HG02840 (cell line): ENCODE results near the gene BMX.

ENCODE experiments used
- ATAC-seq: cut with Tn5 transposase; IDR thresholded peaks from one replicate; pipeline ENCODE4 v1.9.1; 2021; ENCODE audit warnings: mild to moderate bottlenecking, moderate library complexity, moderate number of reproducible peaks; ENCODE audit not compliant: unreplicated experiment, low FRiP score

The BMX gene

DNA sequence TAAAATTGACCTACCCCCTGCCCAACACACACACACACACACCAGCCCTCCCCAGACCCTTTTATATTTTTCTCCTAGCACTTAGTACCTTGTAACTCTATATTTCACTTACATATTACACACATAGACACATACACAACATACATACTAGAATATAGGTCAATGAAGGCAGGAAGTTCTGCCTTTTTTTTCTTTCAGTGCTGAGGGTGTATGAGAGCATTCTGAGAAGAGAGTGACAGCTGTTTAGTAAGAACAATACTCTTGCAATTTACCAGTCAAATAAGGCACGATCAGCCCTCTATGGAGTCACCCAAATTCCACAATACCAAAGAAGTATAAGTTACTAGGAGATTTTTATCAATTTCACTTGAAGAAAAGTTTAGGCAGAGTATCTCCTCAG lies 66.7 kb downstream of the BMX start:
- ATAC-seq, result no peak

DNA sequence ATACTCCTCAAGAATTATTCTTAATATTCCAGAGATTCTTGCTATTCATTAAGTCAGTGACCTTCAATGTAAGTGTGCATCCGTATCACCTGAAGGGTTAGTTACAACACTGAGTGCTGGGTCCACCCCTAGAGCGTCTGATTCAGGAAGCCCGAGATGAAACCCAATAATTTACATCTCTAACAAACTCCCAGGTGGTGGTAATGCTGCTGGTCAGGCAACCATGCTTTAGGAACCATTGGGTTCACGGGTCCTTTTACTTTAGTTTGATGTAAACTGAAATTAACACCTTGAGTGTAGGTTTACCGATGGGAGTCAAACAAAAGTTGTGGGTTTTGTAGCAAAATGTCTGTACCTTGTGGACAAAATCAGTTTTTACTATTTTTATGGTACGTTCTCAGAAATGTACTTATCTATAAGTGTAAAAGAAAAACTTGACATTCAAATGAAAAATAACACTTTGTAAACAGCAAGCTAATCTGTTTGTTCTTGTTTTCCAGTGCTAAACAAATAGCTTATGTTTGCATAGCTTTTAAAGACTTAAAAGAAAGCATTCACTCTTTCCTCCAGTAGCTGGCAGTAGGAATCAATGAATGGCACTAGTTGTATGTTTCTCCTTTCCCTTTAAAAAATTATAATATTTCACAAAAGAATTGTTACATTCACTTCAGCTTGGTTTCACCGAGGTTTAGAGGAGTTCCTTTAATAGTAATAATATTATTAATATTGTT lies 67.4 kb downstream of the BMX start:
- ATAC-seq, result no peak

GRCh38 chrX:15570145-15570544 lies 69.5 kb downstream of the BMX start:
- no peak for ATAC-seq

DNA sequence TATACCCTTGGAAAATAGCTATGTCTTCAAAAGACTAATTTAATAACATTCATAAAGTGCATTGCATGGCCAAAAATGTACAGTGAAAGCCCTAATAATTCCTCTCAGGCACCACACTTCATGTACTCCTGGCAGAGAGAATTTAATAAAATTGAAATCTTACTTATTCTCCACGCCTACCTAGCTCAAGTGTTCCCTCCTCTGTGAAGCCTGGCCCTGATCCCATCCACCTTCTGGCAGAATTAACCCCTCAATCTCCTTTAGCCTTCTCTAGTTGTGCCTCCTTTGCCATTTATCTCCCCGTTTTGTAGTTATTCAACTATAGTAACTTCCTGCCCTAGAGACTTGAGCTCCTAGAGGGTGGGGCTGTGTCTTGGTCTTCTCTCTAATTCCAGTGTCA lies 73.4 kb downstream of the BMX start:
- ATAC-seq, result no peak

GRCh38 chrX:15576019-15576418 lies 75.4 kb downstream of the BMX start:
- ATAC-seq, result no peak

DNA sequence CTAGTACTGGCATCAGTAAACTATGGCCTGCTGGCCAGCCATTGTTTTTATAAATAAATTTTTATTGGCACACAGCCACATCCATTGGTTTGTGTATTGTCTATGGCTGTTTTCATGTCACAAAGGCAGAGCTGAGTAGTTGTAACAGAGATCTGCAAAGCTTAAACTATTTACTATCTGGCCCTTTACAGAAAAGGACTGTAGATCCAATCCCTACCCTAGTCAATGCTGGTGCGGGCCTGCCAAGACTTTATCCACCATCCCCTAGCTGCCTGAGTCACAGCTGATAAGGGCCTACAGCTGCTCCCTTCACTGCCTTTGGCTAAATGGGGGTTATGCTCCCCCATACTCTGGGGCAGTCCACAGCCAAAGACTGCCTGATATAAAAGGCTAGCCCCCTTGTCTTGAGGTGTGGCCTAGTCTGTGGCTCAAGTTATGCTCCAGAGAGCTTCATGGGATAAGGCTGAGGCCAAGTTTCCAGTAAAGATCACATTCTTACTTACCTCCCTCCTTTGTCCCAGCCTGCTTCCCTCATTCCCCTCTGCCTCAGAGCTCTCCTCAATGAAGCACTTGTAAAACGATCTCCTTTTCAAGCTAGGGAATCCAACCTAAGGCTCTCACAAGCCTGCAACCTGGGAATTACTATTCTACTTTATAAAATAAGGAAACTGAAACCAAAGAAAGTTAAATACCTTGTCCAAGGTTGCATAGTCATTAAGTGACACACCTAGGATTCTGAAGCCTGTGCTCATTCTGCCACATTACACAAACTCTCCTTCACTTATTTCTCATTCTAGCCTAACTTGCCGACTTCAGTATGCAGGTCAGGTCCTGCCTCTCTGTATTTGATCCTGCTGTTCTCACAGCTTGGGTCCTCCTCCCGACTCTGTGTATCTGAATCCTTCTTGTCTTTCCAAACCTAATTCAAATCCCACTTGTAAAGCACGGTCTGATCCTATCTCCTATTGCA lies 79.5 kb downstream of the BMX start:
- no peak for ATAC-seq

GRCh38 chrX:15594371-15594770 lies 93.8 kb downstream of the BMX start:
- no peak for ATAC-seq

DNA sequence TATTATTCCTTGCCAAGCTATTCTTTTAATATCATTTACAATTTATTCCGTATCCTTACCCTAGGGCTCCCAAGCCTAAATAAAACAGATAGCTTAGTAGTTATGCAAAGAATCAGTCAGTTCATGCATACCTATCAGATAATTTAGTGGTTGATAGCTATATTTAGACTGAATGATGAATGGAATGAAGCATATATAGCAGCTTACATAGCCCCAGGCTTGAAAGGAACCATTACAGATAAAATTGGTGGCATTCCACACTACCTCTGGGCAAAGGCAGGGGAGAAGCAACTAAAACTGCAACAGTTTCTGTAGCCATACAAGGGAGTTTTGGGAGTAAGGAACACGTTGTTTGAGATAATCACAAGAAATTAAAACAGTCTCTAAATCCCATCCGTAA lies 97.4 kb downstream of the BMX start:
- ATAC-seq, result no peak

DNA sequence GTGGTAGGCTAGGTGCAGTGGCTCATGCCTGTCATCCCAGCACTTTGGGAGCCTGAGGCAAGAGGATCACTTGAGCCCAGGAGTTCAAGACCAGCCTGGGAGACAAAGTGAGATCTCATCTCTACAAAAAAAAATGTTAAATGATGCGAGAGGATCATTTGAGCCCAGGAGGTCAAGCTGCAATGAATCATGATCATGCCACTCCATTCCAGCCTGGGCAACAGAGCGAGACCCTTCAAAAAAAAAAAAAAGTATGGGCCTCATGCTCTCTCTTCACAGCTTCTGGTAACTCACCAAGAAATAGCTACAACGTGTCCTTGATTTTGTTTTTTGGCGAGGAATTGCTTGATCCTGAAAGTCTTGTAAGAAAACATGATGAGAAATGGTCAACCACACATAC lies 98.9 kb downstream of the BMX start:
- ATAC-seq, result no peak

DNA sequence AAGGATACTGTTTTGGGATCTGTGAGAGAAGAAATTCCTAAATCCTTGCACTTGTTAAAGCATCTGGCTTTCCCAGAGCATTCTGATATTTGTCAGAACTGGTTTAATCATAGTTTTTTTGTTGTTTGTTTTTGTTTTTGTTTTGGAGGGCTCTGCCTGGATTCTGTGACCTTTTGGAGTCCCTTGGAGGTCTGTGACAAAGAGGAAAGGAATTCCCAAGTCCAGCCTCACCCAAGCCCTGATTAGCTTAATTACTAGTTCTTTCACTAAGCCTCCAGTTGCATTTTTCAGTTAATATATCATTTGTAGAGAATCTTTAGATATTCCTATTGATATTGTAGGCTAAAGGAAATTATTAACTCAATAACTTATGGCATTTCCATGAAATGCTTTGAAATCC lies 99.4 kb downstream of the BMX start:
- ATAC-seq, result no peak

- ATAC-seq, result no peak
Measured at GRCh38 chrX:15600745-15601144, 100.1 kb downstream of the BMX start, which contains the start of gene ACE2. TSS of gene ACE2 (minus strand) at chrX:15600960. CDS start at chrX:15600911, 49 bp downstream.

DNA sequence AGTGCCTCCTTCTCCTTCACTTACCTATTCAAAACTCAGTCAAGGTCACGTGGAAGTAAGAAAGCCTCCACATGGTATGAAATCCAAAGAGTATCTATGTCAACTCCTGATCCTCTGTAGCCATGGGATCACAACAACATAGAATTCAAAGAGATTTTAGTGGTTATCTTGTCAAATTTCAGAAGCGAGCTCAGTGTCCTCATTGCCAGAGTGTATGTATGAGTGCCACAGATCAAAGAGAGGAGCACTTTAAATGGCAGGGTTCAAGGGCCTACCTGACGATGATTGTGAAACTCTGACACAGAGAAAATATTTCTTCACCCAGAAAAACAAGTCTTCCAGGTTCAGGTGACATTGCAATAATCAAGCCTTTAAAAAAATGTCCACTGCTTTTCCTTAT lies 101.3 kb downstream of the BMX start:
- no peak for ATAC-seq

DNA sequence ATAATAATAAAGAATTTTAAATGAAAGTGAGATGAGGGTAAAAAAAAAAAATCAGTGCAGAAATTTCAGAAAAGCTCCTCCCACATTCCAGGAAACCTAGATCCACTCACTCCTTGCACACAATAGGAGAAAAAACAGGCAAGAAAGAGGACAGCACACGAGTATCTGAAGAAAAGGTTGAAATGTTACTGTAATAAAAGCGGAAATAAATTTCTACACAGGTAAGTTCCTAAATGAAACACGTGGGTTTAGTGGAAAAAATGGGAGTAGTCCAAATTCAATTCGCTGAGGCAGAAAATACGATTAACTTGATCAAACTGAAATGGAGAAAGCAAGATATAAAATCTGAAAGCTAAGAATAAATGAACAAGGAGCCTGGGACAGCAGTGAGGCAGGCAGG lies 102.2 kb downstream of the BMX start:
- no peak for ATAC-seq

DNA sequence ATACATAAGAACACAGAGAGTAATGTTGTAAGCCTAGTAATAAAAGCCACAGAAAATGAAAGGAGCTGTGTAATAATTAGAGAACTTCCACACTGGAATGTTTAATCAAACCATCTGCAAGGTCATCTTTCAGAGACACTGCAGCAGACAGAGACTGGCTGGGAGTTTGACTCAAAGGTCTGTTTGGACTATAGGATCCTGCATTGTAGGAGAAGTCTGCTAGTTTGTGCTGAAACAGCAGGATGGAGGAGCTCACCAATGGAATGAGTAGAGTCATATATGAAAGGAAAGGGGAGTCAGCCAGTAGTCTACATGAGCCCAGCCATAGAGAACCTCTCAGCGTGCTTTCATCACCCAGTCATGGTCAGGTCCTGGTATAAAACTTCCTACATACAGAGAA lies 104.6 kb downstream of the BMX start:
- ATAC-seq, result no peak
